Astrocyte of the cerebellum (primary cell): Measurements from ENCODE around the gene TOMM6.
"Not testable (repeated sequence)": the region's sequence is repeated elsewhere in the genome, so short reads cannot be mapped to it uniquely, and the experiment has no call there.

Experiments
- DNase-seq: peaks from one replicate; pipeline ENCODE4 v3.0.0-alpha.2; 2011; ENCODE audit warnings: low read depth
- H3K4me3 ChIP-seq: 2 replicates; pipeline ENCODE4 v1.5.1; 2011; ENCODE audit warnings: mild to moderate bottlenecking, low read depth, low read length, moderate library complexity
- in situ Hi-C: cut with HindIII; loops from 2 replicates; pipeline ENCODE4 v1.10.0; 2017; ENCODE audit warnings: low sequenced_read_pairs
- TF ChIP-seq, protein P1 (sequence below): IDR thresholded peaks from 2 replicates; pipeline ENCODE4 v1.5.1; 2012; ENCODE audit warnings: low read length, low read depth, moderate library complexity, mild to moderate bottlenecking; ENCODE audit errors: missing control alignments

Gene TOMM6

DNA sequence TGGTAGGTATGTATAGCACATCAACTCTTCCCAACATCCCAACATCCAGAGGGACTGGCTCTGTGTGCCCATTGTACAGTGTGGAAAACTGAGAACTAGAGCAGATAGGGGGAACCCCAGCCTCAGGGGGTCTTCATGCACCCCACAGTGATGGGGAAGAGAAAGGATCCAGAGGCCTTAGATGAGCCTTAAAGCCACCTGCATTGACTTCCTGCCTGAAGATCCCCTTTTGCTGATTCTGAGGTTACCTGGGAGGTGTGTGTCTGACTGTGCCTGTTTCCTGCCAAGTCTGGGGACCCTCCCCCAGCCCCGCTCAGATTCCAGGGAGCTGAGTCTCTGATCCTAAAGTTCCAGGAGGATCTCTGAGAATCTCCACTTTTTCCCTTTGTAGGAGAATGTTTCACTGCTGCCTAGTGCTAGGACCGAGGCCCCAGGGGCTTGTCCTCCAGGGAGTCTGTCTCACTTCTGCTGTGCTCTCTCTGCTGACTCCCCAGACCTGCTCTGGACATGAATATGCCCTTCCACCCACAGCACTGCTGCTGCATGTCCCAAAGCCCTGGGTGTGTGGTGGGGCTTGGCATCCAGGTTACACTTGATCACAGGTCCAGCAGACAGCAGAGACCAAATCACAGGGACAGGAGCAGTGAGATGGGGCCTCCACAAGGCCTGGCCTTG is 27.5 kb upstream of the TOMM6 start:
- in situ Hi-C loops = no loop called here
- TF ChIP-seq, protein P1, sequence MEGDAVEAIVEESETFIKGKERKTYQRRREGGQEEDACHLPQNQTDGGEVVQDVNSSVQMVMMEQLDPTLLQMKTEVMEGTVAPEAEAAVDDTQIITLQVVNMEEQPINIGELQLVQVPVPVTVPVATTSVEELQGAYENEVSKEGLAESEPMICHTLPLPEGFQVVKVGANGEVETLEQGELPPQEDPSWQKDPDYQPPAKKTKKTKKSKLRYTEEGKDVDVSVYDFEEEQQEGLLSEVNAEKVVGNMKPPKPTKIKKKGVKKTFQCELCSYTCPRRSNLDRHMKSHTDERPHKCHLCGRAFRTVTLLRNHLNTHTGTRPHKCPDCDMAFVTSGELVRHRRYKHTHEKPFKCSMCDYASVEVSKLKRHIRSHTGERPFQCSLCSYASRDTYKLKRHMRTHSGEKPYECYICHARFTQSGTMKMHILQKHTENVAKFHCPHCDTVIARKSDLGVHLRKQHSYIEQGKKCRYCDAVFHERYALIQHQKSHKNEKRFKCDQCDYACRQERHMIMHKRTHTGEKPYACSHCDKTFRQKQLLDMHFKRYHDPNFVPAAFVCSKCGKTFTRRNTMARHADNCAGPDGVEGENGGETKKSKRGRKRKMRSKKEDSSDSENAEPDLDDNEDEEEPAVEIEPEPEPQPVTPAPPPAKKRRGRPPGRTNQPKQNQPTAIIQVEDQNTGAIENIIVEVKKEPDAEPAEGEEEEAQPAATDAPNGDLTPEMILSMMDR = no peak

DNA sequence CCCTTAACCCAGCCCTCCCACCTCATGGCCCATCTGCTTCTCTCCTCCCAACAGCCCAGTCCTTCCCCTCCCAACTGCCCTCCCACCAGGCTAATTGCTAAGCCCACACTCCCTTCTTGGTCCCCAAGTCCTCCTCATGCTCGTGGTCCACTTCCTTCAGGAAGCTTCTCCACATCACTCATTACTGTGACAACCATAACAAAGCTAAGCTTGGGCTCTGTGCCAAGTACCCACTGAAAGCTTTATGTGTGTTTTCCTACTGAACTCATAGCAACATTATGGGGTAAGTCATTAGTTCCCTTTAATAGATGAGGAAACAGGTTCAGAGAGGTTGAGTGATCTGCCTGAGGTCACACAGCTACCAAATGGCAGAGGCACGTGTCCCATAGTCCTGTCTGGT is 24.0 kb upstream of the TOMM6 start:
- H3K4me3 ChIP-seq = no peak overlapping the region
- TF ChIP-seq, protein P1 = no peak
- in situ Hi-C loops = no loop called here

More for the DNA sequence above, 27.5 kb upstream of the TOMM6 start:
- H3K4me3 ChIP-seq = no peak overlapping the region
- DNase-seq = no peak

DNA sequence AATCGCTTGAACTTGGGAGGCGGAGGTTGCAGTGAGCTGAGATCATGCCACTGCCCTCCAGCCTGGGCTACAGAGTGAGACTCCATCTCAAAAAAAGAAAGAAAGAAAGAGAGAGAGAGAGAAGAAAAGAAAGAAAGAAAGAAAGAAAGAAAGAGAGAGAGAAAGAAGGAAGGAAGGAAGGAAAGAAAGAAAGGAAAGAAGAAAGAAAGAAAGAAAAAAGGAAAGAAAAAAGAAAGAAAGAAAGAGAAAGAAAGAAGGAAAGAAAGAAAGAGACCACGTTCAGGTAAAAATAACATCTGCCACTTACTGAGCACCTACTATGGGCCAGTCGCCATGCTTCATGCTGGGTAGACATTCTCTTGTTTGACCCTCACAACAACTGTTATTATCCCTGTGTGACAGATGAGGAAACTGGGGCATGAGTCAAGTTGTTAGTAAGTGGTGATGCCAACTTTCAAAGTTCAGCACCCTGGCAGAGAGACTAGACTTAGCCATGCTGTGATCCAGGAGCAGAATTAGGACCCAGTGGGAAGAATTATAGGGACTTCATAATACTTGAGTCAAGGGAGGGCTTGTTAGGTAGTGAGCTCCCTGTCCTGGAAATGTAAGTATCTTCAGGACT is 21.3 kb upstream of the TOMM6 start:
- in situ Hi-C loops, DNase-seq, H3K4me3 ChIP-seq: not testable (repeated sequence)

More for the DNA sequence above, 24.0 kb upstream of the TOMM6 start:
- no peak for DNase-seq

DNA sequence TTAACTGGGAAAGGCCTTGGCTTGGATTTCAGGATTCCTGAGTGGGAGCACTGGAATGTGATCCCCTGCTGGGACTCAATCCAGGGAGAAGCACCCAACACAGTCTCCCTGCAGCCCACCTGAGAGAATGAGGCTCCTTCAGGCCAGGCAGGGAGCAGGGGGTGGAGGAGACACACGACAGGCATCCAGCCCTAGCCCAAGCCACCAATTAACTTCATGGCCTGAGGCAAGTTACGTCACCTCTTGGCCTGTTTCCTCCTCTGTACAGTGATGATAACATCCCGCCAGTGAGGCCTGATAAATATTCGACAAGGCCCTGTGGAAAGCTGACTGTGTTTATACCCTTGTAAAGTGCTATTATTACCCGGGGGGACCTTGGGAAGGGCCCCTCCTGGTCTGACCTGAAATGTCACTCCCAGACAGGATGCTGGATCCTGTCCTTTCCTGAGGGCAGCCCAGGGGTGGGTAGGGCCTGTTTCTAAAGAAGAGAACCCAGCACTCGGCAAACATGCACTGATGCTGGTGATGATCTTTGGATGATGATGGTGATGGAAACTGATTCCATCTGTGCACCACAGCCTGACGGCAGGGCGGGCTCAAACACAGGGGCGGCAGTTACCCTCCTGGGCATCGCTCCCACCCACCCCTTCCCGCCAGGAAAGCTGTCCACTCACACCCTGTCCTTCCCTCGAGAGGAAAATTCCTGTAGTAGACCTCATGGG is 20.2 kb upstream of the TOMM6 start:
- no peak for DNase-seq
- no peak overlapping the region for H3K4me3 ChIP-seq
- TF ChIP-seq, protein P1 = no peak
- in situ Hi-C loops = no loop called here

DNA sequence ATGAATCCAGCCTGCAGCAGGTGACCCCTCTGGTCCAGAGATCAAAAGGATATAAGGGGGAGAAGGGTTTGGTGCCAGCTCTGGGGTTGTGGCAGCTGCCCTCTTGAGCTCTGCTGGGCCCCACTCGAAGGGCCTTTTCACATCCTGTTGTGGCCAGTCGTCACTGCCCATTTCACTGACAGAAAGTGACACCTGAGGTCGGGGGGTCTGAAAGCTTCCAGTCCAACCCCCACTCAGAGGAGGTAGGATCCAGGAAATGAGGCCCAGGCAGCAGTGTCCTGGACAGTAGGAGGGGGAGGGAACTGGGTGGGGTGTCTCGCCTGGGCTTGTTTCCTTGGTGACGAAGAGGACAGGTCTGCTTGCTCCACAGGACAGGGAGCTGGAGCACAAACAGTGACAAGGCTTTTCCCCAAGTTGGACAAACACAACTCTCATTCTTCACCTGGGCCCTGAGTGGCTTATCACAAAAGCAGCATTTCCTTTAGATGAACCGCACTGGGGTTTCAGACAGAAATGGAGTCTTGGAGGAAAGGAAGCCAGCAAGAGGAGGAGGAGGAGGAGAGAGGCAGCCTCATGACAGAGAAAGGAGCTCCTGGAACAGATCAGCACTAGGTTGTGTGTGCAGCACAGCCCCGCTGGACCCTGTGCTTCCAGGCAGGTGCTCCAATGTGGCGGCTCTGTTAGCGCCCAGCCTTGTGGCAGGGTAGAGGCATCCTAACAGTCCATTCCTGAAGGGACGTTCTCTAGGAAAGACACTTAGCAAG is 18.8 kb upstream of the TOMM6 start:
- no peak for DNase-seq
- in situ Hi-C loops = no loop called here
- TF ChIP-seq, protein P1 = no peak
- H3K4me3 ChIP-seq = no peak overlapping the region

DNA sequence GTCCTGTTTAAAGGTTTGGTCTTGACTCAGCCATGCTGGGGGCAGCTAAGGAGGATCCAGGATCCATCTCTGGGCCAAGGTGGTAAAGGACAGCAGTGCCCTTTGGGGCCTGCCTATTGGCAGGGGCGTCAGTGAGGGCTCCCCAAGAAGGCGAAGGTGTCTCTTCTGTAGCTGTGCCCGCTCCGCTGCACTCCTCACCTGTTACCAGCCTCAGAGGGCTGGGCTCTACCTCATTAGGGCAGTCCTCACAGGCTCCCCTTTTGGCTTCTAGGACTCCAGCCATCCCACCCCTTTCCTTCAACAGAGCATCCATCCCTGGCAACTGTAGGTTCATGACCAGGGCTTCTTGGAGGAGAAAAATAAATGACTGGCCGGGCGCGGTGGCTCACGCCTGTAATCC is 18.1 kb upstream of the TOMM6 start:
- H3K4me3 ChIP-seq = no peak overlapping the region
- TF ChIP-seq, protein P1 = no peak
- in situ Hi-C loops = no loop called here
- DNase-seq = no peak
